Glutamatergic neuron (in vitro differentiated cells): ENCODE results near the gene ZGPAT. TPM values are rescaled to one million over a fixed set of nuclear protein-coding genes. Genes with fewer than 3 reads are reported as not detected.

Source experiments
- DNase-seq: peaks from one replicate; pipeline ENCODE4 v3.0.0; 2022
- H3K27ac Mint-ChIP-seq: one replicate; pipeline ENCODE4 v1.8.0; 2020; ENCODE audit warnings: mild to moderate bottlenecking, mixed read lengths, inconsistent platforms; ENCODE audit not compliant: unreplicated experiment
- H3K27me3 Mint-ChIP-seq: one replicate; pipeline ENCODE4 v1.8.0; 2020; ENCODE audit warnings: mild to moderate bottlenecking, moderate library complexity, mixed read lengths, inconsistent platforms; ENCODE audit not compliant: unreplicated experiment
- H3K36me3 Mint-ChIP-seq: one replicate; pipeline ENCODE4 v1.8.0; 2020; ENCODE audit warnings: mild to moderate bottlenecking, mixed read lengths, inconsistent platforms; ENCODE audit not compliant: unreplicated experiment
- H3K4me1 Mint-ChIP-seq: one replicate; pipeline ENCODE4 v1.8.0; 2020; ENCODE audit warnings: mild to moderate bottlenecking, low read depth, mixed read lengths, inconsistent platforms; ENCODE audit not compliant: unreplicated experiment
- H3K4me3 Mint-ChIP-seq: one replicate; pipeline ENCODE4 v1.8.0; 2020; ENCODE audit warnings: mild to moderate bottlenecking, mixed read lengths, inconsistent platforms; ENCODE audit not compliant: unreplicated experiment
- H3K9me3 Mint-ChIP-seq: one replicate; pipeline ENCODE4 v1.8.0; 2020; ENCODE audit warnings: mild to moderate bottlenecking, moderate library complexity, mixed read lengths, inconsistent platforms; ENCODE audit not compliant: unreplicated experiment
- CTCF ChIP-seq: fragments of 200-600 bp; sonication (generic); IDR thresholded peaks from one replicate; pipeline ENCODE4 v1.5.0; 2021; ENCODE audit not compliant: partially characterized antibody, unreplicated experiment
- total RNA-seq: library from RNA; stranded (reverse); fragmentation: NEBNext Ultra II Directional; extraction: Animal tissue kit (Norgen Biotek cat#: 25700); gene quantifications from one replicate; pipeline ENCODE4 v1.2.1, GENCODE V29; 2021; ENCODE audit not compliant: unreplicated experiment

Gene ZGPAT
- total RNA-seq, 1 donor from 2014 or later, result 41.5 TPM

- peaks cover 11% of the 10 kb centered on the region for H3K27me3 Mint-ChIP-seq
- H3K9me3 Mint-ChIP-seq, result peaks cover 8% of the 10 kb centered on the region
- no peak for TF ChIP-seq CTCF
- no peak overlapping the region for H3K4me3 Mint-ChIP-seq
- H3K27ac Mint-ChIP-seq, result no peak overlapping the region
- no peak for DNase-seq
- peaks cover 5% of the 10 kb centered on the region for H3K4me1 Mint-ChIP-seq
- H3K36me3 Mint-ChIP-seq, result no peaks in the 10 kb centered on the region
Observed at GRCh38 chr20:63734946-63735858, 27.4 kb downstream of the ZGPAT start.

GRCh38 chr20:63735859-63736718 is 28.2 kb downstream of the ZGPAT start, which contains the start of gene LIME1:
Gene LIME1, plus strand, starts transcription at chr20:63736664. Its CDS starts 886 bp downstream, at chr20:63737550.
- Mint-ChIP-seq H3K9me3 (peaks cover 8% of the 10 kb centered on the region), H3K27ac (peak within 1 kb of the TSS; percentile 66), H3K27me3 (peaks cover 11% of the 10 kb centered on the region), H3K36me3 (no peaks in the 10 kb centered on the region), H3K4me1 (peaks cover 5% of the 10 kb centered on the region), H3K4me3 (peak within 1 kb of the TSS; percentile 72)
- no peak for TF ChIP-seq CTCF
- peak; percentile 69 for DNase-seq

- H3K9me3 Mint-ChIP-seq, result peaks cover 8% of the 10 kb centered on the region
Observed at GRCh38 chr20:63736893-63737694, 29.3 kb downstream of the ZGPAT start.

GRCh38 chr20:63737695-63737944 is 29.8 kb downstream of the ZGPAT start:
- H3K4me1 Mint-ChIP-seq, result peaks cover 5% of the 10 kb centered on the region
- DNase-seq, result no peak
- no peaks in the 10 kb centered on the region for H3K36me3 Mint-ChIP-seq
- no peak overlapping the region for H3K27ac Mint-ChIP-seq
- peaks cover 11% of the 10 kb centered on the region for H3K27me3 Mint-ChIP-seq
- TF ChIP-seq CTCF, result no peak
- peaks cover 8% of the 10 kb centered on the region for H3K9me3 Mint-ChIP-seq
- no peak overlapping the region for H3K4me3 Mint-ChIP-seq

More at GRCh38 chr20:63736893-63737694, 29.3 kb downstream of the ZGPAT start:
- H3K27ac Mint-ChIP-seq, result no peak overlapping the region
- no peak for TF ChIP-seq CTCF
- H3K4me3 Mint-ChIP-seq, result no peak overlapping the region
- peaks cover 11% of the 10 kb centered on the region for H3K27me3 Mint-ChIP-seq
- DNase-seq, result peak; percentile 33
- H3K36me3 Mint-ChIP-seq, result no peaks in the 10 kb centered on the region
- H3K4me1 Mint-ChIP-seq, result peaks cover 5% of the 10 kb centered on the region
